Endothelial cell of umbilical vein (primary cell): Measurements from ENCODE around the gene SREK1IP1. TPM values are rescaled to one million over a fixed set of nuclear protein-coding genes. Genes with fewer than 3 reads are reported as not detected.

Experiments
- BruUV-seq: library from RNA; stranded (reverse); fragments of 400-500 nt; replicated peaks from 2 replicates; lab custom pipeline; 2021; lab: Mats Ljungman, UMichigan
- CTCF ChIA-PET: fragments of 300-600, 350-600 bp; sonication (Branson Sonifier 250); formaldehyde crosslinking; loops from one replicate; lab custom pipeline; 2021; ENCODE audit warnings: antibody characterized with exemption, inconsistent platforms; lab: Charles Lee
- POLR2A ChIA-PET: fragments of 300-600, 350-600 bp; sonication (Branson Sonifier 250); formaldehyde crosslinking; loops from one replicate; lab custom pipeline; 2021; ENCODE audit warnings: antibody characterized with exemption, inconsistent platforms; lab: Charles Lee
- DNase-seq: peaks from one replicate; pipeline ENCODE4 v3.0.0-alpha.2; 2011; ENCODE audit warnings: low read depth, low spot score
- FAIRE-seq: peaks from 2 replicates; lab custom pipeline; 2011; peaks lifted over from hg19 to GRCh38; lab: Jason Lieb, UNC
- H2AFZ ChIP-seq: 2 replicates; pipeline ENCODE4 v1.6.0; 2012; ENCODE audit warnings: low read depth, low read length, control low read depth, inconsistent platforms
- H3K27ac ChIP-seq: 2 replicates; pipeline ENCODE4 v1.5.1; 2011; ENCODE audit warnings: low read depth, mild to moderate bottlenecking, control low read depth, low read length, moderate library complexity; ENCODE audit not compliant: insufficient read depth
- H3K27me3 ChIP-seq, 2 experiments: 2 replicates each; pipeline versions ENCODE4 v1.6.0 to v1.6.1; 2011; ENCODE audit warnings: low read length in 2 of 2, mixed read lengths in 1 of 2; ENCODE audit not compliant: control insufficient read depth in 2 of 2, insufficient read depth in 2 of 2
- H3K36me3 ChIP-seq, 2 experiments: 2 replicates in 1 of 2; 3 replicates in 1 of 2; pipeline ENCODE4 v1.5.1; 2011; ENCODE audit warnings: low read length in 2 of 2, mild to moderate bottlenecking in 1 of 2, moderate library complexity in 1 of 2; ENCODE audit not compliant: control insufficient read depth in 2 of 2, insufficient read depth in 2 of 2; ENCODE audit errors: extremely low read depth in 1 of 2
- H3K4me1 ChIP-seq: 3 replicates; pipeline ENCODE4 v1.5.1; 2011; ENCODE audit warnings: mild to moderate bottlenecking, low read length; ENCODE audit not compliant: control insufficient read depth, insufficient read depth; ENCODE audit errors: extremely low read depth
- H3K4me2 ChIP-seq: 2 replicates; pipeline ENCODE4 v1.6.1; 2011; ENCODE audit warnings: low read length, control low read depth, mixed read lengths; ENCODE audit not compliant: insufficient read depth
- H3K4me3 ChIP-seq, 3 experiments: fragments of 200-600 bp in 1 of 3; sonication (generic), shearing (Covaris generic) in 1 of 3; replicated peaks in 1 of 3; 2 replicates each; pipeline ENCODE4 v1.5.1; 2011 to 2016; ENCODE audit warnings: control low read depth in 3 of 3, low read length in 3 of 3, mild to moderate bottlenecking in 2 of 3, inconsistent platforms in 1 of 3, low read depth in 1 of 3, moderate library complexity in 1 of 3; ENCODE audit not compliant: insufficient read depth in 1 of 3
- H3K79me2 ChIP-seq: 2 replicates; pipeline ENCODE4 v1.6.0; 2012; ENCODE audit warnings: low read length, inconsistent platforms; ENCODE audit not compliant: control insufficient read depth, insufficient read depth
- H3K9ac ChIP-seq: replicated peaks from 2 replicates; pipeline ENCODE3; 2011; ENCODE audit warnings: low read length, control low read depth; ENCODE audit not compliant: insufficient read depth; ENCODE audit errors: extremely low read depth
- H3K9me1 ChIP-seq: replicated peaks from 3 replicates; pipeline ENCODE4 v1.6.0; 2011; ENCODE audit warnings: mild to moderate bottlenecking, low read length; ENCODE audit not compliant: control insufficient read depth, insufficient read depth; ENCODE audit errors: extremely low read depth
- H3K9me3 ChIP-seq: replicated peaks from 2 replicates; pipeline ENCODE4 v1.5.1; 2012; ENCODE audit warnings: low read length, inconsistent platforms; ENCODE audit not compliant: control insufficient read depth, insufficient read depth
- H4K20me1 ChIP-seq: replicated peaks from 2 replicates; pipeline ENCODE3; 2011; ENCODE audit warnings: mild to moderate bottlenecking, low read length; ENCODE audit not compliant: control insufficient read depth, insufficient read depth; ENCODE audit errors: extremely low read depth
- CTCF ChIP-seq, 2 donors: IDR thresholded peaks; 1 replicate in 1 of 2; 2 replicates in 1 of 2; pipeline ENCODE4 v1.5.1; 2011; ENCODE audit warnings: low read length in 2 of 2, mild to moderate bottlenecking in 2 of 2, moderate library complexity in 2 of 2, control low read depth in 1 of 2, inconsistent platforms in 1 of 2, low read depth in 1 of 2; ENCODE audit not compliant: insufficient read depth in 1 of 2; ENCODE audit errors: extremely low read depth in 1 of 2
- EZH2 ChIP-seq: IDR thresholded peaks from 2 replicates; pipeline ENCODE4 v1.6.1; 2012; ENCODE audit warnings: borderline replicate concordance, low read depth, mild to moderate bottlenecking, moderate library complexity, low read length, inconsistent platforms; ENCODE audit not compliant: severe bottlenecking
- FOS ChIP-seq: IDR thresholded peaks from 2 replicates; pipeline ENCODE4 v1.6.1; 2011; ENCODE audit warnings: mild to moderate bottlenecking, low read length, moderate library complexity, borderline replicate concordance; ENCODE audit not compliant: insufficient read depth
- GATA2 ChIP-seq: IDR thresholded peaks from 2 replicates; pipeline ENCODE4 v1.7.0; 2011; ENCODE audit warnings: low read depth, mild to moderate bottlenecking, moderate library complexity, mixed read lengths, low read length; ENCODE audit not compliant: insufficient read length, insufficient read depth
- JUN ChIP-seq: IDR thresholded peaks from 2 replicates; pipeline ENCODE4 v1.6.1; 2011; ENCODE audit warnings: borderline replicate concordance, low read depth; ENCODE audit not compliant: insufficient read length, insufficient read depth
- MAX ChIP-seq: IDR thresholded peaks from 2 replicates; pipeline ENCODE4 v1.6.1; 2011; ENCODE audit not compliant: insufficient read depth, insufficient read length
- MYC ChIP-seq: IDR thresholded peaks from one replicate; pipeline ENCODE4 v1.6.1; 2011; ENCODE audit warnings: mild to moderate bottlenecking, low read depth, low read length
- POLR2A ChIP-seq: IDR thresholded peaks from 2 replicates; pipeline ENCODE4 v1.6.1; 2012; ENCODE audit warnings: low read depth, mild to moderate bottlenecking, control low read depth, low read length
- POLR2AphosphoS5 ChIP-seq: IDR thresholded peaks from 2 replicates; pipeline ENCODE4 v1.6.1; 2012; ENCODE audit warnings: low read depth, mild to moderate bottlenecking, control low read depth, low read length, moderate library complexity; ENCODE audit not compliant: insufficient read depth
- dilution Hi-C: fragments of 300-500 bp; cut with MboI; formaldehyde crosslinking; loops from one replicate; pipeline ENCODE4 v1.15.0; 2019; ENCODE audit warnings: low sequenced_read_pairs; ENCODE audit not compliant: extremely low pct_ligation_motif_present
- intact Hi-C: fragments of 100-400 bp; cut with micrococcal nuclease; formaldehyde crosslinking; loops from one replicate; pipeline ENCODE4 v1.10.0; 2022
- polyA plus RNA-seq, 4 experiments: library from polyadenylated mRNA; depleted of rRNA in 3 of 4; stranded (reverse) in 3 of 4; unstranded in 1 of 4; fragments of >200 nt; gene quantifications; 2 replicates each; pipeline versions ENCODE4 v1.2.1 to v1.2.3, GENCODE V29; 2011 to 2012; ENCODE audit warnings: missing spikeins in 1 of 4
- total RNA-seq: library from RNA; stranded (reverse); gene quantifications from 2 replicates; pipeline ENCODE4 v1.2.3, GENCODE V29; 2021

The SREK1IP1 gene
- total and polyA plus RNA-seq, 2 donors (not counting 3 experiments of a cell fraction or from before 2014, with no cell fraction given), result 6.3 to 17.8 TPM

GRCh38 chr5:64807520-64807919, 39.0 kb upstream of the SREK1IP1 start:
- CTCF ChIA-PET, result interaction anchor here (8.8 kb wide), 1 partner anchor 675 kb away, joined by 275 read pairs; the partner anchor contains the start of gene ADAMTS6
- no peak overlapping the region for H3K27ac ChIP-seq
- dilution Hi-C loops, result no loop called here
- no peak overlapping the region for H3K4me3 ChIP-seq
- H3K9ac ChIP-seq, result no peak overlapping the region
- no peak for FAIRE-seq
- intact Hi-C loops, result no loop called here
- TF ChIP-seq JUN, result no peak
- H3K27me3 ChIP-seq, result no peaks in the 10 kb centered on the region
- DNase-seq, result no peak
- no peaks in the 10 kb centered on the region for H3K36me3 ChIP-seq
- H2AFZ ChIP-seq, result no peak overlapping the region
- no peaks in the 10 kb centered on the region for H3K9me1 ChIP-seq
- H4K20me1 ChIP-seq, result no peaks in the 10 kb centered on the region
- H3K4me2 ChIP-seq, result no peak overlapping the region
- POLR2A ChIA-PET, result no interaction called here
- no peaks in the 10 kb centered on the region for H3K9me3 ChIP-seq
- H3K4me1 ChIP-seq, result no peaks in the 10 kb centered on the region
- no peaks in the 10 kb centered on the region for H3K79me2 ChIP-seq
- BruUV-seq, result no TSS peak

- DNase-seq (no peak), FAIRE-seq (no peak)
- TF ChIP-seq FOS (no peak), CTCF (IDR thresholded peaks at IDR 0.05; ENCODE audit: extremely low read depth in 1 of 2, insufficient read depth in 1 of 2, low read depth in 1 of 2, low read length in 2 of 2) (no peak), JUN (no peak), MYC (no peak), POLR2A (no peak), EZH2 (no peak), GATA2 (no peak), POLR2AphosphoS5 (no peak), MAX (no peak)
- dilution Hi-C loops (no loop called here), intact Hi-C loops (no loop called here)
- Histone ChIP-seq H2AFZ (no peak overlapping the region), H3K4me3 (no peak overlapping the region), H3K27me3 (no peaks in the 10 kb centered on the region), H3K79me2 (no peaks in the 10 kb centered on the region), H3K27ac (no peak overlapping the region), H4K20me1 (no peaks in the 10 kb centered on the region), H3K4me1 (no peaks in the 10 kb centered on the region), H3K4me2 (no peak overlapping the region), H3K9me3 (no peaks in the 10 kb centered on the region), H3K9ac (no peak overlapping the region), H3K36me3 (no peaks in the 10 kb centered on the region), H3K9me1 (no peaks in the 10 kb centered on the region)
- BruUV-seq, result no TSS peak
- POLR2A ChIA-PET, result no interaction called here
- CTCF ChIA-PET, result interaction anchor here (8.8 kb wide), 1 partner anchor 676 kb away, joined by 275 read pairs; the partner anchor contains the start of gene ADAMTS6
Observed at GRCh38 chr5:64806537-64806936, 38.0 kb upstream of the SREK1IP1 start.
